HEK293 (cell line): ENCODE measurements around the gene CYBA.

ENCODE experiments used
- CTCF ChIA-PET: fragments of 350-600 bp; formaldehyde crosslinking; extraction: SDS; loops from one replicate; lab custom pipeline; 2021; ENCODE audit warnings: antibody characterized with exemption; lab: Yijun Ruan, JAX
- POLR2A ChIA-PET: fragments of 300-600 bp; formaldehyde crosslinking; extraction: SDS; loops from one replicate; lab custom pipeline; 2020; ENCODE audit warnings: antibody characterized with exemption, inconsistent platforms; lab: Yijun Ruan, JAX
- H3K27ac ChIP-seq: fragments of 200-500 bp; sonication (Bioruptor generic); 2 replicates; pipeline ENCODE4 v1.5.1; 2014; ENCODE audit warnings: low read depth, low read length, control low read depth, inconsistent platforms; ENCODE audit errors: extremely low read depth
- H3K36me3 ChIP-seq, 2 experiments: fragments of 200-500 bp in 1 of 2; sonication (Bioruptor generic) in 1 of 2; 1 replicate in 1 of 2; 2 replicates in 1 of 2; pipeline ENCODE4 v1.5.1; 2014 to 2017; ENCODE audit warnings: inconsistent platforms in 2 of 2, low read length in 2 of 2; ENCODE audit not compliant: control insufficient read depth in 2 of 2, insufficient read depth in 1 of 2
- H3K4me1 ChIP-seq: fragments of 200-500 bp; sonication (Bioruptor generic); 2 replicates; pipeline ENCODE4 v1.5.1; 2014; ENCODE audit warnings: mild to moderate bottlenecking, low read length, inconsistent platforms; ENCODE audit not compliant: control insufficient read depth, insufficient read depth
- H3K4me3 ChIP-seq: 2 replicates; pipeline ENCODE4 v1.5.1; 2011; ENCODE audit warnings: low read depth, mild to moderate bottlenecking, control low read depth, low read length, moderate library complexity
- H3K9me3 ChIP-seq: fragments of 200-500 bp; sonication (Bioruptor generic); 2 replicates; pipeline ENCODE4 v1.5.1; 2014; ENCODE audit warnings: low read depth, low read length, inconsistent platforms; ENCODE audit not compliant: control insufficient read depth, insufficient read depth
- HOXC10 ChIP-seq: sonication (generic); formaldehyde crosslinking; IDR thresholded peaks from 2 replicates; pipeline ENCODE4 v1.8.1; 2023; ENCODE audit warnings: mild to moderate bottlenecking, missing genetic modification reagents
- HOXD13 ChIP-seq: sonication (generic); formaldehyde crosslinking; IDR thresholded peaks from 2 replicates; pipeline ENCODE4 v1.8.0; 2022; ENCODE audit warnings: missing genetic modification reagents, borderline replicate concordance
- TCF7L2 ChIP-seq: IDR thresholded peaks from 2 replicates; pipeline ENCODE4 v1.6.1; 2011; ENCODE audit warnings: low read depth, mild to moderate bottlenecking, inconsistent platforms, low read length, moderate library complexity, borderline replicate concordance
- ZBTB8A ChIP-seq: fragments of 450-650 bp; formaldehyde crosslinking; IDR thresholded peaks from 2 replicates; pipeline ENCODE4 v1.5.1; 2016; ENCODE audit warnings: missing biosample characterization, missing genetic modification characterization
- ZNF121 ChIP-seq: fragments of 450-650 bp; formaldehyde crosslinking; IDR thresholded peaks from 2 replicates; pipeline ENCODE4 v1.5.1; 2016; ENCODE audit warnings: missing biosample characterization, missing genetic modification characterization
- ZNF24 ChIP-seq: fragments of 450-650 bp; formaldehyde crosslinking; IDR thresholded peaks from 2 replicates; pipeline ENCODE4 v1.5.1; 2016; ENCODE audit warnings: missing biosample characterization, missing genetic modification characterization
- ZNF302 ChIP-seq: fragments of 450-650 bp; formaldehyde crosslinking; IDR thresholded peaks from 2 replicates; pipeline ENCODE4 v1.5.1; 2016; ENCODE audit warnings: missing biosample characterization, missing genetic modification characterization, low read depth
- ZNF311 ChIP-seq: fragments of 450-650 bp; formaldehyde crosslinking; IDR thresholded peaks from 2 replicates; pipeline ENCODE4 v1.5.1; 2017; ENCODE audit warnings: missing biosample characterization, missing genetic modification characterization, borderline replicate concordance
- ZNF324 ChIP-seq: fragments of 450-650 bp; formaldehyde crosslinking; IDR thresholded peaks from 2 replicates; pipeline ENCODE4 v1.5.1; 2016; ENCODE audit warnings: missing biosample characterization, missing genetic modification characterization
- ZNF501 ChIP-seq: fragments of 450-650 bp; formaldehyde crosslinking; IDR thresholded peaks from 2 replicates; pipeline ENCODE4 v1.5.1; 2016; ENCODE audit warnings: missing biosample characterization, missing genetic modification characterization
- ZNF530 ChIP-seq: fragments of 450-650 bp; formaldehyde crosslinking; IDR thresholded peaks from 2 replicates; pipeline ENCODE4 v1.5.1; 2016; ENCODE audit warnings: low read depth, missing biosample characterization, missing genetic modification characterization
- ZNF600 ChIP-seq: fragments of 450-650 bp; formaldehyde crosslinking; IDR thresholded peaks from 2 replicates; pipeline ENCODE4 v1.5.1; 2016; ENCODE audit warnings: missing biosample characterization, missing genetic modification characterization
- ZNF843 ChIP-seq: fragments of 450-650 bp; formaldehyde crosslinking; IDR thresholded peaks from 2 replicates; pipeline ENCODE4 v1.5.1; 2016; ENCODE audit warnings: missing biosample characterization, missing genetic modification characterization
- TF ChIP-seq, protein P1 (sequence below): fragments of 450-650 bp; formaldehyde crosslinking; conservative IDR thresholded peaks from 2 replicates; pipeline ENCODE4 v1.5.1; 2016; ENCODE audit warnings: low read depth, missing biosample characterization, missing genetic modification characterization
- TF ChIP-seq, protein P2 (sequence below): fragments of 450-650 bp; formaldehyde crosslinking; IDR thresholded peaks from 2 replicates; pipeline ENCODE4 v1.5.1; 2016; ENCODE audit warnings: missing biosample characterization, missing genetic modification characterization
- TF ChIP-seq, protein P3 (sequence below): fragments of 450-650 bp; formaldehyde crosslinking; IDR thresholded peaks from 2 replicates; pipeline ENCODE4 v1.5.1; 2016; ENCODE audit warnings: missing biosample characterization, missing genetic modification characterization, low read depth
- TF ChIP-seq, protein P4 (sequence below): fragments of 450-650 bp; formaldehyde crosslinking; IDR thresholded peaks from 2 replicates; pipeline ENCODE4 v1.5.1; 2016; ENCODE audit warnings: missing biosample characterization, missing genetic modification characterization
- TF ChIP-seq, protein P5 (sequence below): fragments of 450-650 bp; formaldehyde crosslinking; IDR thresholded peaks from 2 replicates; pipeline ENCODE4 v1.5.1; 2016; ENCODE audit warnings: missing biosample characterization, missing genetic modification characterization
- TF ChIP-seq, protein P6 (sequence below): fragments of 450-650 bp; formaldehyde crosslinking; IDR thresholded peaks from 2 replicates; pipeline ENCODE4 v1.5.1; 2016; ENCODE audit warnings: missing biosample characterization, missing genetic modification characterization, borderline replicate concordance

The CYBA gene

DNA sequence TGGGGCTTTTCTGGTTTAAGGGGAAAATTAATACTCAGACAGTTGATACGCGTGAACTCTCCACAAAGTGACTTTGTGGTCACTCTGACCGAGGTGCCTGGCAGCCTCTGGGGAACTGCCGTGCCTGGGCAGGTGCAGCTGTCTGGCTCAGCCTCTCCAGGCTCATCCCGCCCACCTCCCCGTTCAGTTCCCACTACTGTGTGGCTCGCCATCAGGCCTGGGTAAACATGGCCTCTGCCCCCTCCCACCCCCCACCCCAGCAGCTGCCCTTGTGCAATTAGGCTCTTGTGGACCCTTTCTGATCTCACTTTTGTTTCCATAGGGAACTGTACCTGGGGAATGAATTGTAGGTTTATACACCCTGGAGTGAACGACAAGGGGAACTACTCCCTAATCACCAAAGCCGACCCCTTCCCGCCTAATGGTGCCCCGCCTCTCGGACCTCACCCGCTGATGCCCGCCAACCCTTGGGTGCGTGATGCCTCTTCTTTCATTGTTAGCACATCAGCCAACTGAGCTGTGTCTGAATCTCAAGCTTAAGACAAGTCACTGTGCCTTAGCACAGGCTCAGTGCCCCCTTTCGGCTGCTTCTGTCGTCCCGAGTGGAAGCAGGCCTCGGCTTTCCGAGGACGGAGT, 52.9 kb downstream of the CYBA start:
- ChIA-PET CTCF (no interaction called here), POLR2A (no interaction called here)
- Histone ChIP-seq H3K4me3 (no peak overlapping the region), H3K4me1 (no peaks in the 10 kb centered on the region), H3K36me3 (peaks cover 8 to 75% of the 10 kb centered on the region in 2 experiments), H3K27ac (no peak overlapping the region), H3K9me3 (no peaks in the 10 kb centered on the region)
- TF ChIP-seq ZNF24 (tag by site-specific recombination): no peak
- TF ChIP-seq, protein P1, sequence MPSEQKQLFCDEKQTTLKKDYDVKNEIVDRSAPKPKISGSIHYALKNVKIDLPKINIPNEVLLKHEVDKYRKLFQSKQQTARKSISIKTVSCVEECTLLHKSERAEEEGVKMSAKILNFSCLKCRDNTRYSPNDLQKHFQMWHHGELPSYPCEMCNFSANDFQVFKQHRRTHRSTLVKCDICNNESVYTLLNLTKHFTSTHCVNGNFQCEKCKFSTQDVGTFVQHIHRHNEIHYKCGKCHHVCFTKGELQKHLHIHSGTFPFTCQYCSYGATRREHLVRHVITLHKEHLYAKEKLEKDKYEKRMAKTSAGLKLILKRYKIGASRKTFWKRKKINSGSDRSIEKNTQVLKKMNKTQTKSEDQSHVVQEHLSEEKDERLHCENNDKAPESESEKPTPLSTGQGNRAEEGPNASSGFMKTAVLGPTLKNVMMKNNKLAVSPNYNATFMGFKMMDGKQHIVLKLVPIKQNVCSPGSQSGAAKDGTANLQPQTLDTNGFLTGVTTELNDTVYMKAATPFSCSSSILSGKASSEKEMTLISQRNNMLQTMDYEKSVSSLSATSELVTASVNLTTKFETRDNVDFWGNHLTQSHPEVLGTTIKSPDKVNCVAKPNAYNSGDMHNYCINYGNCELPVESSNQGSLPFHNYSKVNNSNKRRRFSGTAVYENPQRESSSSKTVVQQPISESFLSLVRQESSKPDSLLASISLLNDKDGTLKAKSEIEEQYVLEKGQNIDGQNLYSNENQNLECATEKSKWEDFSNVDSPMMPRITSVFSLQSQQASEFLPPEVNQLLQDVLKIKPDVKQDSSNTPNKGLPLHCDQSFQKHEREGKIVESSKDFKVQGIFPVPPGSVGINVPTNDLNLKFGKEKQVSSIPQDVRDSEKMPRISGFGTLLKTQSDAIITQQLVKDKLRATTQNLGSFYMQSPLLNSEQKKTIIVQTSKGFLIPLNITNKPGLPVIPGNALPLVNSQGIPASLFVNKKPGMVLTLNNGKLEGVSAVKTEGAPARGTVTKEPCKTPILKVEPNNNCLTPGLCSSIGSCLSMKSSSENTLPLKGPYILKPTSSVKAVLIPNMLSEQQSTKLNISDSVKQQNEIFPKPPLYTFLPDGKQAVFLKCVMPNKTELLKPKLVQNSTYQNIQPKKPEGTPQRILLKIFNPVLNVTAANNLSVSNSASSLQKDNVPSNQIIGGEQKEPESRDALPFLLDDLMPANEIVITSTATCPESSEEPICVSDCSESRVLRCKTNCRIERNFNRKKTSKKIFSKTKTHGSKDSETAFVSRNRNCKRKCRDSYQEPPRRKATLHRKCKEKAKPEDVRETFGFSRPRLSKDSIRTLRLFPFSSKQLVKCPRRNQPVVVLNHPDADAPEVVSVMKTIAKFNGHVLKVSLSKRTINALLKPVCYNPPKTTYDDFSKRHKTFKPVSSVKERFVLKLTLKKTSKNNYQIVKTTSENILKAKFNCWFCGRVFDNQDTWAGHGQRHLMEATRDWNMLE: no peak
- no peak for TF ChIP-seq ZNF501 (tag by site-specific recombination)
- TF ChIP-seq ZNF324 (tag by site-specific recombination): no peak
- no peak for TF ChIP-seq HOXC10 (CRISPR knock-in tag)
- no peak for TF ChIP-seq ZNF843 (tag by site-specific recombination)
- TF ChIP-seq, protein P2, sequence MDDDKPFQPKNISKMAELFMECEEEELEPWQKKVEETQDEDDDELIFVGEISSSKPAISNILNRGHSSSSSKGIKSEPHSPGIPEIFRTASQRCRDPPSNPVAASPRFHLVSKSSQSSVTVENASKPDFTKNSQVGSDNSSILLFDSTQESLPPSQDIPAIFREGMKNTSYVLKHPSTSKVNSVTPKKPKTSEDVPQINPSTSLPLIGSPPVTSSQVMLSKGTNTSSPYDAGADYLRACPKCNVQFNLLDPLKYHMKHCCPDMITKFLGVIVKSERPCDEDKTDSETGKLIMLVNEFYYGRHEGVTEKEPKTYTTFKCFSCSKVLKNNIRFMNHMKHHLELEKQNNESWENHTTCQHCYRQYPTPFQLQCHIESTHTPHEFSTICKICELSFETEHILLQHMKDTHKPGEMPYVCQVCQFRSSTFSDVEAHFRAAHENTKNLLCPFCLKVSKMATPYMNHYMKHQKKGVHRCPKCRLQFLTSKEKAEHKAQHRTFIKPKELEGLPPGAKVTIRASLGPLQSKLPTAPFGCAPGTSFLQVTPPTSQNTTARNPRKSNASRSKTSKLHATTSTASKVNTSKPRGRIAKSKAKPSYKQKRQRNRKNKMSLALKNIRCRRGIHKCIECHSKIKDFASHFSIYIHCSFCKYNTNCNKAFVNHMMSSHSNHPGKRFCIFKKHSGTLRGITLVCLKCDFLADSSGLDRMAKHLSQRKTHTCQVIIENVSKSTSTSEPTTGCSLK: no peak
- TF ChIP-seq ZNF530 (tag by site-specific recombination): no peak
- TF ChIP-seq, protein P3, sequence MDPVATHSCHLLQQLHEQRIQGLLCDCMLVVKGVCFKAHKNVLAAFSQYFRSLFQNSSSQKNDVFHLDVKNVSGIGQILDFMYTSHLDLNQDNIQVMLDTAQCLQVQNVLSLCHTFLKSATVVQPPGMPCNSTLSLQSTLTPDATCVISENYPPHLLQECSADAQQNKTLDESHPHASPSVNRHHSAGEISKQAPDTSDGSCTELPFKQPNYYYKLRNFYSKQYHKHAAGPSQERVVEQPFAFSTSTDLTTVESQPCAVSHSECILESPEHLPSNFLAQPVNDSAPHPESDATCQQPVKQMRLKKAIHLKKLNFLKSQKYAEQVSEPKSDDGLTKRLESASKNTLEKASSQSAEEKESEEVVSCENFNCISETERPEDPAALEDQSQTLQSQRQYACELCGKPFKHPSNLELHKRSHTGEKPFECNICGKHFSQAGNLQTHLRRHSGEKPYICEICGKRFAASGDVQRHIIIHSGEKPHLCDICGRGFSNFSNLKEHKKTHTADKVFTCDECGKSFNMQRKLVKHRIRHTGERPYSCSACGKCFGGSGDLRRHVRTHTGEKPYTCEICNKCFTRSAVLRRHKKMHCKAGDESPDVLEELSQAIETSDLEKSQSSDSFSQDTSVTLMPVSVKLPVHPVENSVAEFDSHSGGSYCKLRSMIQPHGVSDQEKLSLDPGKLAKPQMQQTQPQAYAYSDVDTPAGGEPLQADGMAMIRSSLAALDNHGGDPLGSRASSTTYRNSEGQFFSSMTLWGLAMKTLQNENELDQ (tag by site-specific recombination): no peak
- TF ChIP-seq ZNF311: no peak
- TF ChIP-seq, protein P4, sequence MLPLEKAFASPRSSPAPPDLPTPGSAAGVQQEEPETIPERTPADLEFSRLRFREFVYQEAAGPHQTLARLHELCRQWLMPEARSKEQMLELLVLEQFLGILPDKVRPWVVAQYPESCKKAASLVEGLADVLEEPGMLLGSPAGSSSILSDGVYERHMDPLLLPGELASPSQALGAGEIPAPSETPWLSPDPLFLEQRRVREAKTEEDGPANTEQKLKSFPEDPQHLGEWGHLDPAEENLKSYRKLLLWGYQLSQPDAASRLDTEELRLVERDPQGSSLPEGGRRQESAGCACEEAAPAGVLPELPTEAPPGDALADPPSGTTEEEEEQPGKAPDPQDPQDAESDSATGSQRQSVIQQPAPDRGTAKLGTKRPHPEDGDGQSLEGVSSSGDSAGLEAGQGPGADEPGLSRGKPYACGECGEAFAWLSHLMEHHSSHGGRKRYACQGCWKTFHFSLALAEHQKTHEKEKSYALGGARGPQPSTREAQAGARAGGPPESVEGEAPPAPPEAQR: no peak
- TF ChIP-seq, protein P5, sequence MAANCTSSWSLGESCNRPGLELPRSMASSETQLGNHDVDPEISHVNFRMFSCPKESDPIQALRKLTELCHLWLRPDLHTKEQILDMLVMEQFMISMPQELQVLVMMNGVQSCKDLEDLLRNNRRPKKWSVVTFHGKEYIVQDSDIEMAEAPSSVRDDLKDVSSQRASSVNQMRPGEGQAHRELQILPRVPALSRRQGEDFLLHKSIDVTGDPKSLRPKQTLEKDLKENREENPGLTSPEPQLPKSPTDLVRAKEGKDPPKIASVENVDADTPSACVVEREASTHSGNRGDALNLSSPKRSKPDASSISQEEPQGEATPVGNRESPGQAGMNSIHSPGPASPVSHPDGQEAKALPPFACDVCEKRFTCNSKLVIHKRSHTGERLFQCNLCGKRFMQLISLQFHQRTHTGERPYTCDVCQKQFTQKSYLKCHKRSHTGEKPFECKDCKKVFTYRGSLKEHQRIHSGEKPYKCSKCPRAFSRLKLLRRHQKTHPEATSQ (tag by site-specific recombination): no peak
- no peak for TF ChIP-seq ZNF121
- no peak for TF ChIP-seq ZNF302 (tag by site-specific recombination)
- TF ChIP-seq ZBTB8A: no peak
- TF ChIP-seq, protein P6, sequence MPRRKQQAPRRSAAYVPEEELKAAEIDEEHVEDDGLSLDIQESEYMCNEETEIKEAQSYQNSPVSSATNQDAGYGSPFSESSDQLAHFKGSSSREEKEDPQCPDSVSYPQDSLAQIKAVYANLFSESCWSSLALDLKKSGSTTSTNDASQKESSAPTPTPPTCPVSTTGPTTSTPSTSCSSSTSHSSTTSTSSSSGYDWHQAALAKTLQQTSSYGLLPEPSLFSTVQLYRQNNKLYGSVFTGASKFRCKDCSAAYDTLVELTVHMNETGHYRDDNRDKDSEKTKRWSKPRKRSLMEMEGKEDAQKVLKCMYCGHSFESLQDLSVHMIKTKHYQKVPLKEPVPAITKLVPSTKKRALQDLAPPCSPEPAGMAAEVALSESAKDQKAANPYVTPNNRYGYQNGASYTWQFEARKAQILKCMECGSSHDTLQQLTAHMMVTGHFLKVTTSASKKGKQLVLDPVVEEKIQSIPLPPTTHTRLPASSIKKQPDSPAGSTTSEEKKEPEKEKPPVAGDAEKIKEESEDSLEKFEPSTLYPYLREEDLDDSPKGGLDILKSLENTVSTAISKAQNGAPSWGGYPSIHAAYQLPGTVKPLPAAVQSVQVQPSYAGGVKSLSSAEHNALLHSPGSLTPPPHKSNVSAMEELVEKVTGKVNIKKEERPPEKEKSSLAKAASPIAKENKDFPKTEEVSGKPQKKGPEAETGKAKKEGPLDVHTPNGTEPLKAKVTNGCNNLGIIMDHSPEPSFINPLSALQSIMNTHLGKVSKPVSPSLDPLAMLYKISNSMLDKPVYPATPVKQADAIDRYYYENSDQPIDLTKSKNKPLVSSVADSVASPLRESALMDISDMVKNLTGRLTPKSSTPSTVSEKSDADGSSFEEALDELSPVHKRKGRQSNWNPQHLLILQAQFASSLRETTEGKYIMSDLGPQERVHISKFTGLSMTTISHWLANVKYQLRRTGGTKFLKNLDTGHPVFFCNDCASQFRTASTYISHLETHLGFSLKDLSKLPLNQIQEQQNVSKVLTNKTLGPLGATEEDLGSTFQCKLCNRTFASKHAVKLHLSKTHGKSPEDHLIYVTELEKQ (tag by site-specific recombination): no peak
- TF ChIP-seq ZNF600 (tag by site-specific recombination): no peak
- TF ChIP-seq TCF7L2: no peak
- no peak for TF ChIP-seq HOXD13 (CRISPR knock-in tag)
- TF ChIP-seq, all 188 proteins: peak for 0
